Left ventricle myocardium superior (tissue), 1 donor: Measurements from ENCODE around the gene SHLD1. TPM values are rescaled to one million over a fixed set of nuclear protein-coding genes. Genes with fewer than 3 reads are reported as not detected.

Experiments
- ATAC-seq: fragments of 200-7000 bp; cut with Tn5 transposase; one replicate; pipeline ENCODE4 v1.9.1; 2020; ENCODE audit warnings: mild to moderate bottlenecking, moderate library complexity
- DNase-seq: peaks from one replicate; pipeline ENCODE4 v3.0.0-alpha.2; 2020
- intact Hi-C: fragments of 100-400 bp; cut with micrococcal nuclease; formaldehyde crosslinking; loops from one replicate; pipeline ENCODE4 v1.11.0; 2022
- total RNA-seq: library from RNA; stranded (reverse); fragmentation: NEBNext Ultra II Directional; extraction: Animal tissue kit (Norgen Biotek cat#: 25700); gene quantifications from one replicate; pipeline ENCODE4 v1.2.1, GENCODE V29; 2021
- donor health status: DM: no; HTN: yes; CAD: no; lungs with severe emphysema.

Gene SHLD1
- total RNA-seq, 1 donor from 2014 or later, result 6.9 TPM

- intact Hi-C loops, result no loop called here
- ATAC-seq (peak; percentile 44), DNase-seq (peak; percentile 44)
These were observed 85.2 kb downstream of the SHLD1 start for GRCh38 chr20:5835321-5835821.

GRCh38 chr20:5835871-5836270 lies 85.7 kb downstream of the SHLD1 start:
- DNase-seq (no peak), ATAC-seq (no peak)
- intact Hi-C loops, result no loop called here

GRCh38 chr20:5836569-5836968 lies 86.4 kb downstream of the SHLD1 start:
- intact Hi-C loops, result no loop called here
- DNase-seq, result no peak
- ATAC-seq, result no peak

GRCh38 chr20:5840411-5841002 lies 90.3 kb downstream of the SHLD1 start:
- intact Hi-C loops, result no loop called here
- no peak for DNase-seq
- no peak for ATAC-seq

GRCh38 chr20:5841522-5841921 lies 91.3 kb downstream of the SHLD1 start:
- no peak for ATAC-seq
- intact Hi-C loops, result no loop called here
- DNase-seq, result no peak

GRCh38 chr20:5842465-5842864 lies 92.3 kb downstream of the SHLD1 start:
- DNase-seq, result no peak
- no peak for ATAC-seq
- intact Hi-C loops, result no loop called here

GRCh38 chr20:5843054-5843592 lies 92.9 kb downstream of the SHLD1 start:
- no peak for DNase-seq
- intact Hi-C loops, result no loop called here

GRCh38 chr20:5844063-5844681 lies 94.0 kb downstream of the SHLD1 start:
- ATAC-seq (no peak), DNase-seq (no peak)
- intact Hi-C loops, result no loop called here

More at GRCh38 chr20:5843054-5843592, 92.9 kb downstream of the SHLD1 start:
- ATAC-seq, result no peak

GRCh38 chr20:5845681-5846615 lies 95.7 kb downstream of the SHLD1 start:
- ATAC-seq, result no peak
- intact Hi-C loops, result no loop called here

GRCh38 chr20:5848711-5849505 lies 98.7 kb downstream of the SHLD1 start:
- ATAC-seq, result peak; percentile 68
- intact Hi-C loops, result no loop called here
- no peak for DNase-seq

More at GRCh38 chr20:5845681-5846615, 95.7 kb downstream of the SHLD1 start:
- no peak for DNase-seq

- no peak for ATAC-seq
- intact Hi-C loops, result no loop called here
These were observed 105.7 kb downstream of the SHLD1 start for GRCh38 chr20:5855939-5856338.

GRCh38 chr20:5859608-5860007 lies 109.4 kb downstream of the SHLD1 start:
- no peak for DNase-seq
- no peak for ATAC-seq
- intact Hi-C loops, result no loop called here

More at GRCh38 chr20:5855939-5856338, 105.7 kb downstream of the SHLD1 start:
- DNase-seq, result no peak

GRCh38 chr20:5862703-5863039 lies 112.5 kb downstream of the SHLD1 start:
- intact Hi-C loops, result no loop called here
- no peak for DNase-seq
- peak; percentile 77 for ATAC-seq

GRCh38 chr20:5863040-5863833 lies 113.0 kb downstream of the SHLD1 start:
- intact Hi-C loops, result no loop called here
- DNase-seq (no peak), ATAC-seq (peak; percentile 59)

GRCh38 chr20:5864428-5864827 lies 114.2 kb downstream of the SHLD1 start:
- ATAC-seq, result no peak
- intact Hi-C loops, result no loop called here

GRCh38 chr20:5864873-5865587 lies 114.8 kb downstream of the SHLD1 start:
- intact Hi-C loops, result no loop called here
- DNase-seq (no peak), ATAC-seq (no peak)

More at GRCh38 chr20:5864428-5864827, 114.2 kb downstream of the SHLD1 start:
- DNase-seq, result no peak

GRCh38 chr20:5865604-5866003 lies 115.4 kb downstream of the SHLD1 start:
- intact Hi-C loops, result no loop called here
- no peak for ATAC-seq
- DNase-seq, result no peak
